ENCODE measurements around the gene LCE3E.

LCE3E gene

DNA sequence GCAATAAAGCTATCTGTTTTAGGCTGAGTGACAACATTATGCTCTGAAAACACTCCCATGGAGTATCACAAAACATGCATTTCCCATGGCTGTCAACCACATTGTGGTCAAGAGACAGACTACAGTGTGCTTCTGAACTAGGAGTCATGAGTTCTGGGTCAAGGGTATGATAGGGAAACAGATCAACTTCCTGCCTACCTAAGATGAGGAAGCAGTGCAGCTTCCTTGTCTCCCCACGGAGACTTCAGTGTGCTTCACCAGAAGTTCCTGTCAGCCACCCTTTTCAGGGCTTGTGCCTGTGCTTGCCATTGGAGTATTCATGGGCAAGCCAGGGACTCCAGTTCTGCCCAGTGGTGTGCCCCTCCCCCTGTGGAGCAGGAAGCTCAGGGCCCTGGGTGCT, 19.9 kb downstream of the LCE3E start:
- Histone ChIP-seq H3K79me2 (ENCODE audit: insufficient read depth, low read length) (no peaks in the 10 kb centered on the region), H3K36me3 (ENCODE audit: insufficient read depth, low read length) (no peaks in the 10 kb centered on the region), H4K20me1 (ENCODE audit: insufficient read depth, low read length) (no peaks in the 10 kb centered on the region), H3K27me3 (ENCODE audit: insufficient read depth, low read length, poor library complexity) (no peaks in the 10 kb centered on the region), H3K4me2 (ENCODE audit: insufficient read depth, low read length) (no peak overlapping the region), H2AFZ (ENCODE audit: low read depth, low read length) (no peak overlapping the region), H3K9ac (ENCODE audit: low read depth, low read length) (no peak overlapping the region), H3K4me1 (ENCODE audit: insufficient read depth, low read length) (no peaks in the 10 kb centered on the region), H3K9me3 (ENCODE audit: insufficient read depth, low read length, severe bottlenecking) (no peaks in the 10 kb centered on the region), H3K27ac (ENCODE audit: low read length) (no peak overlapping the region), H3K4me3 (ENCODE audit: low read depth in 1 of 2, low read length in 2 of 2) (no peak overlapping the region)
- DNase-seq (no peak), ATAC-seq (ENCODE audit: insufficient read depth, low read depth) (no peak)
- TF ChIP-seq, protein P1, sequence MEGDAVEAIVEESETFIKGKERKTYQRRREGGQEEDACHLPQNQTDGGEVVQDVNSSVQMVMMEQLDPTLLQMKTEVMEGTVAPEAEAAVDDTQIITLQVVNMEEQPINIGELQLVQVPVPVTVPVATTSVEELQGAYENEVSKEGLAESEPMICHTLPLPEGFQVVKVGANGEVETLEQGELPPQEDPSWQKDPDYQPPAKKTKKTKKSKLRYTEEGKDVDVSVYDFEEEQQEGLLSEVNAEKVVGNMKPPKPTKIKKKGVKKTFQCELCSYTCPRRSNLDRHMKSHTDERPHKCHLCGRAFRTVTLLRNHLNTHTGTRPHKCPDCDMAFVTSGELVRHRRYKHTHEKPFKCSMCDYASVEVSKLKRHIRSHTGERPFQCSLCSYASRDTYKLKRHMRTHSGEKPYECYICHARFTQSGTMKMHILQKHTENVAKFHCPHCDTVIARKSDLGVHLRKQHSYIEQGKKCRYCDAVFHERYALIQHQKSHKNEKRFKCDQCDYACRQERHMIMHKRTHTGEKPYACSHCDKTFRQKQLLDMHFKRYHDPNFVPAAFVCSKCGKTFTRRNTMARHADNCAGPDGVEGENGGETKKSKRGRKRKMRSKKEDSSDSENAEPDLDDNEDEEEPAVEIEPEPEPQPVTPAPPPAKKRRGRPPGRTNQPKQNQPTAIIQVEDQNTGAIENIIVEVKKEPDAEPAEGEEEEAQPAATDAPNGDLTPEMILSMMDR (IDR thresholded peaks at IDR 0.05; ENCODE audit: borderline replicate concordance, extremely low read depth, low read length, poor library complexity, severe bottlenecking), result no peak
- no peak for TF ChIP-seq EZH2 (IDR thresholded peaks at IDR 0.05; ENCODE audit: borderline replicate concordance, low read depth, low read length, severe bottlenecking)

DNA sequence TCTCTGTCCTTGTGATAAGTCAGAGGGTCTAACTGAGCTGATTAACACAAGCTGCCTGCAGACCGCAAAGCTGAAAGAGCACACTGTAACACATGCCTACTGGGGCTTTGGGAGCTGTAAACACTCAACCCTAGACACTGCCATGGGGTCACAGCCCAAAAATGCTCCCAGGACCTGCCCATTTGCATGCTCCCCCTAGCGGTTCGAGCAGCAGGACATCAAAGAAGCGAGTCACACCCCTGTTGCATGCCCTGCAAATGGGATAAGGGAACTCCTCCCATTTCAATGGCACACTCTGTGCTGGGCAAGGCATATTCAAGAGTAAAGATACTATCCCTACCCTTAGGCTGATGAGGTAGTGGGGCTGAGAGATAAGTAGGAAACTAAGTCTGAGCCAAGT, 22.8 kb downstream of the LCE3E start:
- no peak for ATAC-seq (ENCODE audit: insufficient read depth, low read depth)
- DNase-seq, result no peak
- Histone ChIP-seq H3K4me3 (ENCODE audit: low read depth in 1 of 2, low read length in 2 of 2) (no peak overlapping the region), H3K4me2 (ENCODE audit: insufficient read depth, low read length) (no peak overlapping the region), H4K20me1 (ENCODE audit: insufficient read depth, low read length) (no peaks in the 10 kb centered on the region), H3K27me3 (ENCODE audit: insufficient read depth, low read length, poor library complexity) (no peaks in the 10 kb centered on the region), H2AFZ (ENCODE audit: low read depth, low read length) (no peak overlapping the region), H3K27ac (ENCODE audit: low read length) (no peak overlapping the region), H3K36me3 (ENCODE audit: insufficient read depth, low read length) (no peaks in the 10 kb centered on the region), H3K79me2 (ENCODE audit: insufficient read depth, low read length) (no peaks in the 10 kb centered on the region), H3K9me3 (ENCODE audit: insufficient read depth, low read length, severe bottlenecking) (no peaks in the 10 kb centered on the region), H3K9ac (ENCODE audit: low read depth, low read length) (no peak overlapping the region), H3K4me1 (ENCODE audit: insufficient read depth, low read length) (no peaks in the 10 kb centered on the region)
- no peak for TF ChIP-seq EZH2 (IDR thresholded peaks at IDR 0.05; ENCODE audit: borderline replicate concordance, low read depth, low read length, severe bottlenecking)
- TF ChIP-seq, protein P1 (IDR thresholded peaks at IDR 0.05; ENCODE audit: borderline replicate concordance, extremely low read depth, low read length, poor library complexity, severe bottlenecking), result no peak

DNA sequence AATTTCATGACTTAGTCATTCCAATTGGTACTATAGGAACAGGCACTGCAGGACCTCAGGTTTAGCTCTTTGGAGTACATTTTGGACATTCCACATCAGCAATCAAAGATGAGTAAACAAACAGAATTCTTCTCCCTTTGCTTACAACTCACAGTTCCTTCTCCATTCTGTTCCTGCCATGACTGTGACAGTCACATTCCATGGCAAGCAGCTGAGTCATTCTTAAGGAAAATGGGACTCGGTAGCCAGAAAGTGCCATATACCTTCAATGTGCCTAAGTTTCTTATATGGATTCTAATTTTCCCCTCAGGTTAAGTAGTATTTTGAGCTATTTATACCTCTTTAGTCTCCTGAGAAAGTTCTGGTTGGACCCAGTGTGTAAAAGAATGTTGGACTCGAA, 26.7 kb downstream of the LCE3E start:
- no peaks in the 10 kb centered on the region for H3K27me3 ChIP-seq (ENCODE audit: insufficient read depth, low read length, poor library complexity)
- no peaks in the 10 kb centered on the region for H4K20me1 ChIP-seq (ENCODE audit: insufficient read depth, low read length)
- no peaks in the 10 kb centered on the region for H3K79me2 ChIP-seq (ENCODE audit: insufficient read depth, low read length)
- H3K36me3 ChIP-seq (ENCODE audit: insufficient read depth, low read length), result no peaks in the 10 kb centered on the region
- TF ChIP-seq, protein P1 (IDR thresholded peaks at IDR 0.05; ENCODE audit: borderline replicate concordance, extremely low read depth, low read length, poor library complexity, severe bottlenecking), result no peak
- TF ChIP-seq EZH2 (IDR thresholded peaks at IDR 0.05; ENCODE audit: borderline replicate concordance, low read depth, low read length, severe bottlenecking), result no peak
- H3K9ac ChIP-seq (ENCODE audit: low read depth, low read length), result no peak overlapping the region
- no peaks in the 10 kb centered on the region for H3K9me3 ChIP-seq (ENCODE audit: insufficient read depth, low read length, severe bottlenecking)
- no peak overlapping the region for H3K4me3 ChIP-seq (ENCODE audit: low read depth in 1 of 2, low read length in 2 of 2)
- no peak overlapping the region for H2AFZ ChIP-seq (ENCODE audit: low read depth, low read length)
- ATAC-seq (ENCODE audit: insufficient read depth, low read depth), result no peak
- no peak for DNase-seq
- no peak overlapping the region for H3K27ac ChIP-seq (ENCODE audit: low read length)
- H3K4me1 ChIP-seq (ENCODE audit: insufficient read depth, low read length), result no peaks in the 10 kb centered on the region
- H3K4me2 ChIP-seq (ENCODE audit: insufficient read depth, low read length), result no peak overlapping the region

DNA sequence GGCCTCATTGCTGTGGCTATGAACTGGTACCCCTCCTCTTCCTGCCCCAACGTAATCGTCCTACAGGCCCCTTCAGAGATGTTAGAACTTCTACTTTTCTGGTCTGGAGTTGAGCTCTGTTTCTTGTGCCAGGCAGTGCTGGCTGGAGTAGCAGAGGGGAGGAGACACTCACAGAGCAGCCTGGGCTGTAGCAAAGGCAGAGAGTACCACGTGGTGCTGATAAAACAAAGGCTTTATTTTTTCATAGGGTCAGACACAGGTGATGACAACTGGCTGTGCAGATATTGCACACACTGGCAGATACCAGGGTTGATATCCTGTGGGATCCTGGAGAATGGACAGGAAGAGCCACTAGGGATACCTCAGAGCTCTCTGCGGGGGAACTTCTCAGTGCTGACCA, 29.1 kb downstream of the LCE3E start:
- ATAC-seq (ENCODE audit: insufficient read depth, low read depth) (no peak), DNase-seq (no peak)
- H3K4me2 ChIP-seq (ENCODE audit: insufficient read depth, low read length), result no peak overlapping the region
- H3K36me3 ChIP-seq (ENCODE audit: insufficient read depth, low read length), result no peaks in the 10 kb centered on the region
- no peak overlapping the region for H3K27ac ChIP-seq (ENCODE audit: low read length)
- H3K27me3 ChIP-seq (ENCODE audit: insufficient read depth, low read length, poor library complexity), result no peaks in the 10 kb centered on the region
- no peak overlapping the region for H3K4me3 ChIP-seq (ENCODE audit: low read depth in 1 of 2, low read length in 2 of 2)
- no peaks in the 10 kb centered on the region for H3K4me1 ChIP-seq (ENCODE audit: insufficient read depth, low read length)
- H3K9me3 ChIP-seq (ENCODE audit: insufficient read depth, low read length, severe bottlenecking), result no peaks in the 10 kb centered on the region
- no peak for TF ChIP-seq EZH2 (IDR thresholded peaks at IDR 0.05; ENCODE audit: borderline replicate concordance, low read depth, low read length, severe bottlenecking)
- TF ChIP-seq, protein P1 (IDR thresholded peaks at IDR 0.05; ENCODE audit: borderline replicate concordance, extremely low read depth, low read length, poor library complexity, severe bottlenecking), result no peak
- no peaks in the 10 kb centered on the region for H3K79me2 ChIP-seq (ENCODE audit: insufficient read depth, low read length)
- no peaks in the 10 kb centered on the region for H4K20me1 ChIP-seq (ENCODE audit: insufficient read depth, low read length)
- no peak overlapping the region for H2AFZ ChIP-seq (ENCODE audit: low read depth, low read length)
- H3K9ac ChIP-seq (ENCODE audit: low read depth, low read length), result no peak overlapping the region

Measured in DND-41 (cell line).